ENCODE data around the gene EPS8. TPM values are rescaled to one million over a fixed set of nuclear protein-coding genes. Genes with fewer than 3 reads are reported as not detected.

EPS8 gene
- total and polyA plus RNA-seq, 12 donors, result 11.4 to 76.8 (median 26.7) TPM

DNA sequence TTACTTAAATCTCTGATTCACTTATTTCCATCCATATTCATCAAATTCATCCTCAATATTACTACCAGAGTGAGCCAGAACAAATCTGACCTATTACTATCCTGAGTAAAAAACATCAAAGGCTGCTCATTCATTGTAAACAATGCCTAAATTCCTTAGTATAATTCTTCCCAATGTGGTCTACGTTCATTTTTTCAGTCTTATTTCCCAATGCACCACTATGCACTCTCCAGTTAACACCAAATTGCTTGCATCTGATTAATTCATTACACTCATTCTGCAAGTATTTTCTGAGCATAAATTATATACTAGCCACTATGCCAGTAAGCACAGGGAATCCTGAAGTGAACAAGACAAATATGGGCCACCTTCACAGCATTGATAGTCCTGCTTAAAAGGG is 110.0 kb downstream of the EPS8 start:
- no peak for DNase-seq
- 54 to 83% (median 76%) methylated on average over 1 of the region's 1 CpG for WGBS, 4 donors
- H3K4me1 ChIP-seq (replicated peaks in 1 of 2), result no peaks in the 10 kb centered on the region

DNA sequence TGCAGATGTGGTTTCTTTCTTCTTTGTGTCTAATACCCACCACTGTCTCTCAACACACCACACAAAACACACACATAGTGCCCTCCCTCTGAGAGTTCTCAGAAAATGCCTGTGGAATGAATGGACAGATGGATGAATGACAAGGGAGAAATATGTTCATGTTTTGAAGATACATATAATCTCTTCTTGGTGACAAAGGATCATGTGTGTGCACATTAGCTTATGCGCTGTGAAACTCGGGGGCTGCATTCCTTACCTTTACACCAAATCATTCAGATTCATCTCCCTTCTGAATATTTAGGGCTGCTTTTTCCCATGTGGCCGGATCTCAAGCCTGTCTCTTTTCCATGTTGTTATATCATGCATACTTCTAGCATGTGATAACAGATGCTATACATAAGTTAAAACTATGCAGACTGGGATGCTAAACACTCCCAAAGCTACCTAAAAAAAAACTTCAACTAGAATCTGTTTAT is 111.4 kb downstream of the EPS8 start:
- TF ChIP-seq, protein P1, sequence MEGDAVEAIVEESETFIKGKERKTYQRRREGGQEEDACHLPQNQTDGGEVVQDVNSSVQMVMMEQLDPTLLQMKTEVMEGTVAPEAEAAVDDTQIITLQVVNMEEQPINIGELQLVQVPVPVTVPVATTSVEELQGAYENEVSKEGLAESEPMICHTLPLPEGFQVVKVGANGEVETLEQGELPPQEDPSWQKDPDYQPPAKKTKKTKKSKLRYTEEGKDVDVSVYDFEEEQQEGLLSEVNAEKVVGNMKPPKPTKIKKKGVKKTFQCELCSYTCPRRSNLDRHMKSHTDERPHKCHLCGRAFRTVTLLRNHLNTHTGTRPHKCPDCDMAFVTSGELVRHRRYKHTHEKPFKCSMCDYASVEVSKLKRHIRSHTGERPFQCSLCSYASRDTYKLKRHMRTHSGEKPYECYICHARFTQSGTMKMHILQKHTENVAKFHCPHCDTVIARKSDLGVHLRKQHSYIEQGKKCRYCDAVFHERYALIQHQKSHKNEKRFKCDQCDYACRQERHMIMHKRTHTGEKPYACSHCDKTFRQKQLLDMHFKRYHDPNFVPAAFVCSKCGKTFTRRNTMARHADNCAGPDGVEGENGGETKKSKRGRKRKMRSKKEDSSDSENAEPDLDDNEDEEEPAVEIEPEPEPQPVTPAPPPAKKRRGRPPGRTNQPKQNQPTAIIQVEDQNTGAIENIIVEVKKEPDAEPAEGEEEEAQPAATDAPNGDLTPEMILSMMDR (IDR thresholded peaks at IDR 0.05), result no peak
- TF ChIP-seq POLR2A (IDR thresholded peaks at IDR 0.05), result no peak
- no peak for DNase-seq
- Histone ChIP-seq H3K36me3 (replicated peaks in 1 of 2) (no peaks in the 10 kb centered on the region), H3K4me3 (no peak overlapping the region), H3K27ac (no peak overlapping the region), H3K9me3 (replicated peaks in 1 of 3) (no peaks in the 10 kb centered on the region), H3K27me3 (no peaks in the 10 kb centered on the region), H3K4me1 (replicated peaks in 1 of 2) (no peaks in the 10 kb centered on the region)
- 80 to 90% (median 87%) methylated on average over 3 of the region's 3 CpGs for WGBS, 4 donors
- intact Hi-C loops (cut with DNase I), result no loop called here

More for the DNA sequence above, 110.0 kb downstream of the EPS8 start:
- Histone ChIP-seq H3K36me3 (replicated peaks in 1 of 2) (no peaks in the 10 kb centered on the region), H3K9me3 (replicated peaks in 1 of 3) (no peaks in the 10 kb centered on the region), H3K4me3 (no peak overlapping the region), H3K27me3 (no peaks in the 10 kb centered on the region), H3K27ac (no peak overlapping the region)
- no peak for TF ChIP-seq POLR2A (IDR thresholded peaks at IDR 0.05)
- TF ChIP-seq, protein P1 (IDR thresholded peaks at IDR 0.05), result no peak
- intact Hi-C loops (cut with DNase I), result no loop called here

DNA sequence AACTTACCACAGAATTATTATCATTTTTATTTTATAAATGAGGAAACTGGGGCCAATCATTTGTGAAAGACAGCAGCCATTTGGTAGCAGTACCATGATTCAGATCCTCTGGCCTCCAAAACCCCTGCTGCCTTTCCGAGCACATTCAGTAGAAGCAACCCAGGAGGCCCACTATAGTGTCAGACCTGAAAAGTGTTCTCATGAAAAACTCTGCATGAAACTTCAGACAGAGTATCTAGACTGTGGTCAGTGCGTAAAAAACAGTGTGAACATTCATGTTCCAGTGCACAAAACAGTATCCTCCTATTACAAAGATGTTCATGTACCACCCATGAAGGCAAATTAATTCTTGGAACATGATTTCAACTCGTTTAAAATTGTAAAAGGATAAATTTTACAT is 112.0 kb downstream of the EPS8 start:
- DNase-seq, result no peak
- Histone ChIP-seq H3K9me3 (replicated peaks in 1 of 3) (no peaks in the 10 kb centered on the region), H3K36me3 (replicated peaks in 1 of 2) (no peaks in the 10 kb centered on the region), H3K27me3 (no peaks in the 10 kb centered on the region), H3K27ac (no peak overlapping the region), H3K4me1 (replicated peaks in 1 of 2) (no peaks in the 10 kb centered on the region), H3K4me3 (no peak overlapping the region)
- TF ChIP-seq POLR2A (IDR thresholded peaks at IDR 0.05), result no peak
- TF ChIP-seq, protein P1 (IDR thresholded peaks at IDR 0.05), result no peak
- WGBS, 4 donors, result 71 to 84% (median 78%) methylated on average over 3 of the region's 3 CpGs
- intact Hi-C loops (cut with DNase I), result no loop called here

DNA sequence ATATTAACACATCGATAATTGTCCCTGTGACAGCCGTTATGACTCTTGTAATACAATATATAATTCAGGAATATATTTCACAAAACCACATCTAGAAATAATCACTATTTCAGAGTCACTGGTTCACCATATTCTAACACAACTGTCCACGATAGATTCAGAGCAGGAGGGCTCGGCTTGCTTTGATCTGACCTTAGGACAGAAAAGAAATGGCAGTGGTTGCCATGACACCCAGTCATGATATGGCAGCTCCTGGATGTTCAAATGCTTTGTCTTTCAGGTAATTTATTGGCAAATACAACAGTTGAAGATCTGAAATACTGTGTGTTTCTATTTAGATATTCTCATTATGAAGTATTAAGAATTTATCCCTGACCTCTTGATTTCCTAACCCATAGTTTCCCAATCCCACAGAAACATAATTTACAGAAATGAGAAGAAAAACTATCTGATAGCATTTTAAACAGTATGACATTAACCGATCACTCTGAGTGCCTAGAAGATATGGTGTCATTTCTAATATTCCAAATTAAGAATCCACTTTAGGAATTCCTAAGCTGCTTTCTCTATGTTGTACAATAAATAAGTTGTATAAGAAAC is 116.4 kb downstream of the EPS8 start:
- 88 to 91% (median 88%) methylated on average over 5 of the region's 5 CpGs for WGBS, 4 donors
- Histone ChIP-seq H3K9me3 (replicated peaks in 1 of 3) (no peaks in the 10 kb centered on the region), H3K4me1 (replicated peaks in 1 of 2) (no peaks in the 10 kb centered on the region), H3K36me3 (replicated peaks in 1 of 2) (no peaks in the 10 kb centered on the region), H3K27ac (no peak overlapping the region), H3K27me3 (no peaks in the 10 kb centered on the region), H3K4me3 (no peak overlapping the region)
- TF ChIP-seq, protein P1 (IDR thresholded peaks at IDR 0.05), result no peak
- no peak for TF ChIP-seq POLR2A (IDR thresholded peaks at IDR 0.05)
- intact Hi-C loops (cut with DNase I), result no loop called here
- no peak for DNase-seq

All from adrenal gland (tissue), 12 donors.